Right lobe of liver (tissue), 4 donors: ENCODE results near the gene RASSF8.

ENCODE experiments used
- POLR2A ChIP-seq: fragments of 450-650 bp; IDR thresholded peaks from one replicate; pipeline ENCODE4 v1.6.1; 2017; ENCODE audit warnings: antibody characterized with exemption, mild to moderate bottlenecking
- TF ChIP-seq, protein P1 (sequence below), 4 donors: fragments of 200-600 bp in 3 of 4; fragments of 450-650 bp in 1 of 4; IDR thresholded peaks; one replicate each; pipeline versions ENCODE4 v1.5.1 to v1.8.0; 2016 to 2022; ENCODE audit warnings: antibody characterized with exemption in 4 of 4, mild to moderate bottlenecking in 2 of 4
- donor health status: DM: no; HTN: no; CAD: no.
- donor health status: DM: no; HTN: no; CAD: no.
- donor health status: DM: no; HTN: yes; CAD: no.

DNA sequence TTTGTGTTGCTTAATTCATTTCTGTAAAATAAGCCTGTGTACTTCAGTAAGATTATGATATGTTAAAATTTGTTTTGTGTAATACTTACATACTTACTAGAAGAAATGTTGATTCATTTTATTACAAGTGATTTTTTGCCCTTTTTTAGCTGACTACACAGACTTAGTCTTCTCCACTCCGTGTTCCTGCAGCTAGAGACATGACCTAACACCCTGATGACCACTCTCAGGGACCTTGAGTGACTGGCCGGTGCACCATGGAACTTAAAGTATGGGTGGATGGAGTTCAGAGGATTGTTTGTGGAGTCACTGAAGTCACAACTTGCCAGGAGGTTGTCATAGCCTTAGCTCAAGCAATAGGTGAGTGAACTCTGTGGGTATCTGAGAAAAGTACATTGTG lies 96.6 kb downstream of the RASSF8 start:
- TF ChIP-seq POLR2A = no peak
- TF ChIP-seq, protein P1, sequence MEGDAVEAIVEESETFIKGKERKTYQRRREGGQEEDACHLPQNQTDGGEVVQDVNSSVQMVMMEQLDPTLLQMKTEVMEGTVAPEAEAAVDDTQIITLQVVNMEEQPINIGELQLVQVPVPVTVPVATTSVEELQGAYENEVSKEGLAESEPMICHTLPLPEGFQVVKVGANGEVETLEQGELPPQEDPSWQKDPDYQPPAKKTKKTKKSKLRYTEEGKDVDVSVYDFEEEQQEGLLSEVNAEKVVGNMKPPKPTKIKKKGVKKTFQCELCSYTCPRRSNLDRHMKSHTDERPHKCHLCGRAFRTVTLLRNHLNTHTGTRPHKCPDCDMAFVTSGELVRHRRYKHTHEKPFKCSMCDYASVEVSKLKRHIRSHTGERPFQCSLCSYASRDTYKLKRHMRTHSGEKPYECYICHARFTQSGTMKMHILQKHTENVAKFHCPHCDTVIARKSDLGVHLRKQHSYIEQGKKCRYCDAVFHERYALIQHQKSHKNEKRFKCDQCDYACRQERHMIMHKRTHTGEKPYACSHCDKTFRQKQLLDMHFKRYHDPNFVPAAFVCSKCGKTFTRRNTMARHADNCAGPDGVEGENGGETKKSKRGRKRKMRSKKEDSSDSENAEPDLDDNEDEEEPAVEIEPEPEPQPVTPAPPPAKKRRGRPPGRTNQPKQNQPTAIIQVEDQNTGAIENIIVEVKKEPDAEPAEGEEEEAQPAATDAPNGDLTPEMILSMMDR (IDR thresholded peaks at IDR 0.05) = no peak
